Measurements from ENCODE around the gene FILIP1L. TPM values are rescaled to one million over a fixed set of nuclear protein-coding genes. Genes with fewer than 3 reads are reported as not detected.

Gene FILIP1L
- total RNA-seq, 1 experiment from 2014 or later = 0.17 TPM

DNA sequence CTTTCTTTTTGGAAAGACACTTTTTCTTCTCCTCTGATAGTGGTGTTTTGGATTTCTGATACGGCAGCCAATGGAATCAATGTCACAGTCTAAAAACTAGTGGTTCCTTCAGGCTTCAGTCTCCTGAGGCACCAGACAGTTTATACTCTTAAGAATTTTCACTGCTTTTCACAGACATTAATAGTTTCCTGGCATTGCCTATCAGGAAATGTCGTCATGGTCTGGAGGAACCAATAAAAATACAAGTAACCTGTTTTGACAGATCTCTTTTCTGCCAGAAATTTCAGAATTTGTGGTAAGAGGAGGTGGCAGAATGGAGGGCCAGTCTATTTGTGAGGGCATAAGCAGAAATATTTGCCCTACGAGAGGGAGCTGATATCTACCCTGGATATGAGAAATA lies 44.8 kb downstream of the FILIP1L start:
- no TSS peak for BruUV-seq (replicated peaks)
- Histone ChIP-seq H3K4me3 (replicated peaks in 1 of 2; ENCODE audit: low read depth in 1 of 2, low read length in 2 of 2) (no peak overlapping the region), H3K27ac (ENCODE audit: low read depth, low read length) (no peak overlapping the region), H4K20me1 (ENCODE audit: insufficient read depth) (no peaks in the 10 kb centered on the region; the same call in 1 of the 2 replicates), H3K9me2 (ENCODE audit: insufficient read depth) (no peaks in the 10 kb centered on the region), H3K4me2 (ENCODE audit: low read length) (no peak overlapping the region), H2AFZ (ENCODE audit: low read depth, low read length, poor library complexity, severe bottlenecking) (no peak overlapping the region), H3K9ac (ENCODE audit: low read length) (no peak overlapping the region), H3K27me3 (ENCODE audit: insufficient read depth, low read length) (no peaks in the 10 kb centered on the region), H3K79me2 (ENCODE audit: insufficient read depth, low read length) (no peaks in the 10 kb centered on the region), H3K9me3 (ENCODE audit: control insufficient read depth in 1 of 2, insufficient read depth in 1 of 2, low read depth in 1 of 2, low read length in 2 of 2) (no peaks in the 10 kb centered on the region), H3K4me1 (ENCODE audit: control insufficient read depth in 1 of 2, insufficient read depth in 2 of 2, low read length in 2 of 2) (peaks cover 0 to 3% of the 10 kb centered on the region in 2 experiments; a peak in 1 of 4 replicates), H3K36me3 (ENCODE audit: control insufficient read depth in 1 of 2, insufficient read depth in 2 of 2, low read length in 2 of 2) (no peaks in the 10 kb centered on the region)
- RAD21 ChIA-PET (ENCODE audit: low non-redundant PET in 1 of 2, low total read pairs in 2 of 2, uncharacterized antibody in 2 of 2, unreplicated experiment in 2 of 2) = interaction anchor here in 1 of 2 experiments (1.1 kb wide), 1 partner anchor 185 kb away, joined by 9 read pairs; no protein-coding TSS in a partner anchor
- no peak for DNase-seq (ENCODE audit: low read depth, low spot score)
- TF ChIP-seq ELF1 (IDR thresholded peaks at IDR 0.05; ENCODE audit: borderline replicate concordance, low read depth) = no peak
- TF ChIP-seq, protein P1, sequence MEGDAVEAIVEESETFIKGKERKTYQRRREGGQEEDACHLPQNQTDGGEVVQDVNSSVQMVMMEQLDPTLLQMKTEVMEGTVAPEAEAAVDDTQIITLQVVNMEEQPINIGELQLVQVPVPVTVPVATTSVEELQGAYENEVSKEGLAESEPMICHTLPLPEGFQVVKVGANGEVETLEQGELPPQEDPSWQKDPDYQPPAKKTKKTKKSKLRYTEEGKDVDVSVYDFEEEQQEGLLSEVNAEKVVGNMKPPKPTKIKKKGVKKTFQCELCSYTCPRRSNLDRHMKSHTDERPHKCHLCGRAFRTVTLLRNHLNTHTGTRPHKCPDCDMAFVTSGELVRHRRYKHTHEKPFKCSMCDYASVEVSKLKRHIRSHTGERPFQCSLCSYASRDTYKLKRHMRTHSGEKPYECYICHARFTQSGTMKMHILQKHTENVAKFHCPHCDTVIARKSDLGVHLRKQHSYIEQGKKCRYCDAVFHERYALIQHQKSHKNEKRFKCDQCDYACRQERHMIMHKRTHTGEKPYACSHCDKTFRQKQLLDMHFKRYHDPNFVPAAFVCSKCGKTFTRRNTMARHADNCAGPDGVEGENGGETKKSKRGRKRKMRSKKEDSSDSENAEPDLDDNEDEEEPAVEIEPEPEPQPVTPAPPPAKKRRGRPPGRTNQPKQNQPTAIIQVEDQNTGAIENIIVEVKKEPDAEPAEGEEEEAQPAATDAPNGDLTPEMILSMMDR (IDR thresholded peaks at IDR 0.05 in 2 of 3, conservative IDR thresholded peaks at IDR 0.05 in 1 of 3; ENCODE audit: borderline replicate concordance in 1 of 3, insufficient read depth in 1 of 3, low read depth in 2 of 3, low read length in 2 of 3) = no peak
- TF ChIP-seq, protein P2, sequence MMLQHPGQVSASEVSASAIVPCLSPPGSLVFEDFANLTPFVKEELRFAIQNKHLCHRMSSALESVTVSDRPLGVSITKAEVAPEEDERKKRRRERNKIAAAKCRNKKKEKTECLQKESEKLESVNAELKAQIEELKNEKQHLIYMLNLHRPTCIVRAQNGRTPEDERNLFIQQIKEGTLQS (IDR thresholded peaks at IDR 0.05) = no peak
- CTCF ChIA-PET = interaction anchor here (0.8 to 1.9 kb wide), 10 partner anchors 9 to 228 kb away, joined by 3 to 34 read pairs (median 4); no protein-coding TSS in a partner anchor
- POLR2A ChIA-PET = interaction anchor here (1.2 kb wide), 1 partner anchor 185 kb away, joined by 5 read pairs; no protein-coding TSS in a partner anchor
- ATAC-seq = no peak
- intact Hi-C loops (cut with micrococcal nuclease) = loop anchor here (2.0 kb wide), 1 partner anchor 227 kb away; no protein-coding TSS in a partner anchor

DNA sequence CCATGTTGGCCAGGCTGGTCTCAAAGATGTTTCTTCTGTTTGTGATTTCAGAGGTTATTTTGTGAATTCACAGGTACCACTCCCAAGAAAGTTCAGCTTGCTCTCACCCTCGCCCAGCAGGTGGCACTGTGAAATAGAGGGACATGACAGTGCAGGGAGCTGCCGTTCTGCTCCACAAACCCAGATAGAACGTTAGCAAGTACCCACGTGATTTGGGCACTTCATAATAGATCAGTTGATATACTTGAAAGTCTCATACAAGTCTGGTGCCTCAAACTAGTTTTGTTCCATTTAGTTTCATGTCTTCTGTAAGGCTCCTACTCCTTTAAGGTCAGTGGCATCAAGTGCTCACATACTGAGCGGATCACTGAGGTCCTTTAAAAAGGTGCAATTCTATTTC lies 45.5 kb downstream of the FILIP1L start:
- ChIA-PET RAD21 (ENCODE audit: low non-redundant PET in 1 of 2, low total read pairs in 2 of 2, uncharacterized antibody in 2 of 2, unreplicated experiment in 2 of 2) (interaction anchor here in 1 of 2 experiments (1.1 kb wide), 1 partner anchor 185 kb away, joined by 9 read pairs; no protein-coding TSS in a partner anchor), CTCF (interaction anchor here (0.8 to 1.9 kb wide), 12 partner anchors 8 to 394 kb away, joined by 3 to 34 read pairs (median 4); no protein-coding TSS in a partner anchor), POLR2A (interaction anchor here (1.2 kb wide), 1 partner anchor 185 kb away, joined by 5 read pairs; no protein-coding TSS in a partner anchor)
- Histone ChIP-seq H3K9me3 (ENCODE audit: control insufficient read depth in 1 of 2, insufficient read depth in 1 of 2, low read depth in 1 of 2, low read length in 2 of 2) (no peaks in the 10 kb centered on the region), H3K4me1 (ENCODE audit: control insufficient read depth in 1 of 2, insufficient read depth in 2 of 2, low read length in 2 of 2) (peaks cover 0 to 3% of the 10 kb centered on the region in 2 experiments; a peak in 1 of 4 replicates), H3K4me3 (replicated peaks in 1 of 2; ENCODE audit: low read depth in 1 of 2, low read length in 2 of 2) (no peak overlapping the region), H4K20me1 (ENCODE audit: insufficient read depth) (no peaks in the 10 kb centered on the region; the same call in 1 of the 2 replicates), H2AFZ (ENCODE audit: low read depth, low read length, poor library complexity, severe bottlenecking) (no peak overlapping the region), H3K9ac (ENCODE audit: low read length) (no peak overlapping the region), H3K4me2 (ENCODE audit: low read length) (peak overlapping the region; percentile 11; the same call in 1 of the 2 replicates), H3K79me2 (ENCODE audit: insufficient read depth, low read length) (no peaks in the 10 kb centered on the region), H3K27ac (ENCODE audit: low read depth, low read length) (no peak overlapping the region), H3K27me3 (ENCODE audit: insufficient read depth, low read length) (no peaks in the 10 kb centered on the region), H3K36me3 (ENCODE audit: control insufficient read depth in 1 of 2, insufficient read depth in 2 of 2, low read length in 2 of 2) (no peaks in the 10 kb centered on the region), H3K9me2 (ENCODE audit: insufficient read depth) (no peaks in the 10 kb centered on the region)
- peak; percentile 47 for DNase-seq (ENCODE audit: low read depth, low spot score)
- ATAC-seq = peak; percentile 100
- TF ChIP-seq, protein P1 (IDR thresholded peaks at IDR 0.05 in 2 of 3, conservative IDR thresholded peaks at IDR 0.05 in 1 of 3; ENCODE audit: borderline replicate concordance in 1 of 3, insufficient read depth in 1 of 3, low read depth in 2 of 3, low read length in 2 of 3) = peak; percentile 33 to 84 (median 77); a peak in 5 of 6 replicates
- TF ChIP-seq RAD21 (IDR thresholded peaks at IDR 0.05; ENCODE audit: low read depth) (peak; percentile 70), EGR1 (IDR thresholded peaks at IDR 0.05; ENCODE audit: low read depth) (no peak)
- no TSS peak for BruUV-seq (replicated peaks)
- intact Hi-C loops (cut with micrococcal nuclease) = loop anchor here (1.0 to 2.0 kb wide), 2 partner anchors 185 to 226 kb away; no protein-coding TSS in a partner anchor

All from HCT116 (cell line).